Muscle of leg (tissue), 11 donors: Measurements from ENCODE around the gene DPYD. TPM values are rescaled to one million over a fixed set of nuclear protein-coding genes. Genes with fewer than 3 reads are reported as not detected.
A peak's percentile ranks its signal among the peaks of the same experiment; 100 is the strongest.

Experiments used
- DNase-seq: peaks from one replicate; pipeline ENCODE4 v3.0.0; 2013
- H3K27ac ChIP-seq: one replicate; pipeline ENCODE4 v1.5.1; 2013; ENCODE audit warnings: mild to moderate bottlenecking, low read length, control low read depth
- H3K27me3 ChIP-seq: one replicate; pipeline ENCODE4 v1.6.1; 2013; ENCODE audit warnings: low read length; ENCODE audit not compliant: control insufficient read depth, insufficient read depth
- H3K36me3 ChIP-seq: one replicate; pipeline ENCODE4 v1.6.1; 2013; ENCODE audit warnings: low read length; ENCODE audit not compliant: control insufficient read depth, insufficient read depth
- H3K4me1 ChIP-seq: one replicate; pipeline ENCODE4 v1.6.1; 2013; ENCODE audit warnings: low read length; ENCODE audit not compliant: control insufficient read depth, insufficient read depth
- H3K4me3 ChIP-seq: one replicate; pipeline ENCODE4 v1.5.1; 2013; ENCODE audit warnings: low read length, control low read depth
- H3K9me3 ChIP-seq: replicated peaks from 2 replicates; pipeline ENCODE4 v1.6.1; 2013; ENCODE audit warnings: low read depth, low read length; ENCODE audit not compliant: control insufficient read depth
- WGBS: methylation state at CpG from one replicate; pipeline ENCODE4 v1.1.5; 2013; ENCODE audit warnings: missing lambda C conversion rate; ENCODE audit not compliant: insufficient coverage; 5-methylcytosine and 5-hydroxymethylcytosine counted together
- polyA plus RNA-seq, 8 donors: library from polyadenylated mRNA; unstranded; fragments of 120-200 nt; gene quantifications; one replicate each; pipeline versions ENCODE4 v1.2.1 to v1.2.3, GENCODE V29; 2013; ENCODE audit warnings: inconsistent platforms in 1 of 8, low replicate concordance in 1 of 8; ENCODE audit not compliant: insufficient read length in 8 of 8, insufficient read depth in 1 of 8
- total RNA-seq: library from RNA; stranded (reverse); fragments of 120-200 nt; gene quantifications from one replicate; pipeline ENCODE4 v1.2.4, GENCODE V29; 2013

Gene DPYD
- total and polyA plus RNA-seq, 9 donors = 7.3 to 14.7 (median 9.8) TPM

GRCh38 chr1:97680894-97681293, 239.9 kb downstream of the DPYD start:
- Histone ChIP-seq H3K27me3 (no peaks in the 10 kb centered on the region), H3K4me1 (no peaks in the 10 kb centered on the region), H3K36me3 (no peaks in the 10 kb centered on the region), H3K9me3 (no peaks in the 10 kb centered on the region), H3K27ac (no peak overlapping the region), H3K4me3 (no peak overlapping the region)
- no peak for DNase-seq

GRCh38 chr1:97680470-97680869, 240.4 kb downstream of the DPYD start:
- no peaks in the 10 kb centered on the region for H3K9me3 ChIP-seq
- WGBS = 73% methylated on average over 3 of the region's 3 CpGs
- no peak for DNase-seq
- no peak overlapping the region for H3K27ac ChIP-seq
- H3K4me1 ChIP-seq = no peaks in the 10 kb centered on the region
- H3K27me3 ChIP-seq = no peaks in the 10 kb centered on the region
- H3K36me3 ChIP-seq = no peaks in the 10 kb centered on the region
- no peak overlapping the region for H3K4me3 ChIP-seq

GRCh38 chr1:97677702-97678101, 243.1 kb downstream of the DPYD start:
- Histone ChIP-seq H3K9me3 (no peaks in the 10 kb centered on the region), H3K27me3 (no peaks in the 10 kb centered on the region), H3K4me3 (no peak overlapping the region), H3K4me1 (no peaks in the 10 kb centered on the region), H3K27ac (no peak overlapping the region), H3K36me3 (no peaks in the 10 kb centered on the region)
- DNase-seq = no peak
- WGBS = 100% methylated on average over 1 of the region's 4 CpGs

- Histone ChIP-seq H3K27me3 (no peaks in the 10 kb centered on the region), H3K9me3 (peaks cover 3% of the 10 kb centered on the region), H3K27ac (no peak overlapping the region), H3K4me1 (no peaks in the 10 kb centered on the region), H3K4me3 (no peak overlapping the region), H3K36me3 (no peaks in the 10 kb centered on the region)
- DNase-seq = no peak
- WGBS = no CpG with 5 or more reads among the region's 4 CpGs
Measured at GRCh38 chr1:97674517-97674916, 246.3 kb downstream of the DPYD start.

- no peak overlapping the region for H3K4me3 ChIP-seq
Measured at GRCh38 chr1:97668945-97669344, 251.9 kb downstream of the DPYD start.

GRCh38 chr1:97660431-97661105, 260.3 kb downstream of the DPYD start:
- H3K4me1 ChIP-seq = no peaks in the 10 kb centered on the region
- no peak for DNase-seq
- no CpG with 5 or more reads among the region's 2 CpGs for WGBS
- H3K27ac ChIP-seq = no peak overlapping the region
- no peaks in the 10 kb centered on the region for H3K27me3 ChIP-seq
- no peaks in the 10 kb centered on the region for H3K36me3 ChIP-seq
- no peaks in the 10 kb centered on the region for H3K9me3 ChIP-seq
- H3K4me3 ChIP-seq = no peak overlapping the region

More at GRCh38 chr1:97668945-97669344, 251.9 kb downstream of the DPYD start:
- no peak for DNase-seq
- no peaks in the 10 kb centered on the region for H3K36me3 ChIP-seq
- no CpG with 5 or more reads among the region's 2 CpGs for WGBS
- peaks cover 3% of the 10 kb centered on the region for H3K9me3 ChIP-seq
- no peak overlapping the region for H3K27ac ChIP-seq
- H3K27me3 ChIP-seq = no peaks in the 10 kb centered on the region
- H3K4me1 ChIP-seq = no peaks in the 10 kb centered on the region

GRCh38 chr1:97654876-97655585, 265.8 kb downstream of the DPYD start:
- H3K4me1 ChIP-seq = no peaks in the 10 kb centered on the region
- no peaks in the 10 kb centered on the region for H3K36me3 ChIP-seq
- no peak overlapping the region for H3K27ac ChIP-seq
- peak; percentile 77 for DNase-seq
- H3K9me3 ChIP-seq = no peaks in the 10 kb centered on the region
- 80% methylated on average over 1 of the region's 3 CpGs for WGBS
- no peak overlapping the region for H3K4me3 ChIP-seq
- no peaks in the 10 kb centered on the region for H3K27me3 ChIP-seq

GRCh38 chr1:97651250-97651649, 269.6 kb downstream of the DPYD start:
- Histone ChIP-seq H3K27me3 (no peaks in the 10 kb centered on the region), H3K9me3 (peaks cover 2% of the 10 kb centered on the region), H3K36me3 (no peaks in the 10 kb centered on the region), H3K27ac (no peak overlapping the region), H3K4me1 (no peaks in the 10 kb centered on the region), H3K4me3 (no peak overlapping the region)
- DNase-seq = no peak
- WGBS = 61% methylated on average over 3 of the region's 3 CpGs

- Histone ChIP-seq H3K9me3 (peaks cover 2% of the 10 kb centered on the region), H3K27ac (no peak overlapping the region), H3K36me3 (no peaks in the 10 kb centered on the region), H3K27me3 (no peaks in the 10 kb centered on the region), H3K4me1 (no peaks in the 10 kb centered on the region), H3K4me3 (no peak overlapping the region)
- no peak for DNase-seq
- 50% methylated on average over 2 of the region's 4 CpGs for WGBS
Measured at GRCh38 chr1:97649591-97649990, 271.2 kb downstream of the DPYD start.

- Histone ChIP-seq H3K9me3 (peaks cover 2% of the 10 kb centered on the region), H3K4me1 (no peaks in the 10 kb centered on the region), H3K4me3 (no peak overlapping the region), H3K36me3 (no peaks in the 10 kb centered on the region), H3K27ac (no peak overlapping the region), H3K27me3 (no peaks in the 10 kb centered on the region)
- DNase-seq = no peak
Measured at GRCh38 chr1:97647776-97648175, 273.1 kb downstream of the DPYD start.
